ENCODE results near the gene ANKRD22. TPM values are rescaled to one million over a fixed set of nuclear protein-coding genes. Genes with fewer than 3 reads are reported as not detected.

ANKRD22 gene
- total RNA-seq, 1 experiment from 2014 or later: 4.9 TPM

GRCh38 chr10:88805924-88806323, 45.7 kb downstream of the ANKRD22 start:
- intact Hi-C loops (cut with micrococcal nuclease; ENCODE audit: unreplicated experiment): no loop called here
- no peak overlapping the region for H3K4me3 ChIP-seq
- DNase-seq: no peak
- H3K9me3 ChIP-seq (ENCODE audit: insufficient read depth, low read depth): no peaks in the 10 kb centered on the region
- POLR2A ChIA-PET (ENCODE audit: unreplicated experiment): no interaction called here
- H3K27ac ChIP-seq: no peak overlapping the region
- no peaks in the 10 kb centered on the region for H3K79me2 ChIP-seq (ENCODE audit: low read depth)
- TF ChIP-seq CTCF (conservative IDR thresholded peaks at IDR 0.05) (no peak), EZH2 (IDR thresholded peaks at IDR 0.05; ENCODE audit: low read depth) (no peak)
- no peaks in the 10 kb centered on the region for H3K27me3 ChIP-seq (ENCODE audit: insufficient read depth, low read depth)
- no peak overlapping the region for H2AFZ ChIP-seq
- peaks cover 9% of the 10 kb centered on the region; the same call in 1 of the 2 replicates for H3K4me1 ChIP-seq (replicated peaks; ENCODE audit: insufficient read depth)
- H3K36me3 ChIP-seq (ENCODE audit: low read depth): no peaks in the 10 kb centered on the region
- CTCF ChIA-PET: no interaction called here
- no peaks in the 10 kb centered on the region for H4K20me1 ChIP-seq (ENCODE audit: insufficient read depth)
- no peaks in the 10 kb centered on the region for H3F3A ChIP-seq (ENCODE audit: insufficient read depth, low read depth)
- no peaks in the 10 kb centered on the region for H3K9me2 ChIP-seq (ENCODE audit: insufficient read depth)
- no peak overlapping the region for H3K4me2 ChIP-seq
- no TSS peak for BruUV-seq (replicated peaks)

- TF ChIP-seq CTCF (conservative IDR thresholded peaks at IDR 0.05): no peak
- no peak for TF ChIP-seq EZH2 (IDR thresholded peaks at IDR 0.05; ENCODE audit: low read depth)
- CTCF ChIA-PET: interaction anchor here (0.5 kb wide), 1 partner anchor 115 kb away, joined by 4 read pairs; no protein-coding TSS in a partner anchor
Measured at GRCh38 chr10:88805361-88805760, 46.3 kb downstream of the ANKRD22 start.

GRCh38 chr10:88804083-88804812, 47.4 kb downstream of the ANKRD22 start:
- Histone ChIP-seq H4K20me1 (ENCODE audit: insufficient read depth) (no peaks in the 10 kb centered on the region), H3K9me3 (ENCODE audit: insufficient read depth, low read depth) (no peaks in the 10 kb centered on the region), H3K36me3 (ENCODE audit: low read depth) (no peaks in the 10 kb centered on the region), H3K4me1 (replicated peaks; ENCODE audit: insufficient read depth) (0 out of 2 replicates have a peak, but pooled peaks cover 9% of the 10 kb centered on the region), H3K4me3 (no peak overlapping the region), H3K9me2 (ENCODE audit: insufficient read depth) (no peaks in the 10 kb centered on the region), H3K4me2 (no peak overlapping the region), H2AFZ (no peak overlapping the region), H3K27ac (no peak overlapping the region), H3K79me2 (ENCODE audit: low read depth) (no peaks in the 10 kb centered on the region), H3K27me3 (ENCODE audit: insufficient read depth, low read depth) (no peaks in the 10 kb centered on the region), H3F3A (ENCODE audit: insufficient read depth, low read depth) (no peaks in the 10 kb centered on the region)
- DNase-seq: no peak
- ChIA-PET CTCF (no interaction called here), POLR2A (ENCODE audit: unreplicated experiment) (no interaction called here)
- BruUV-seq (replicated peaks): no TSS peak
- no peak for TF ChIP-seq CTCF (conservative IDR thresholded peaks at IDR 0.05)
- TF ChIP-seq EZH2 (IDR thresholded peaks at IDR 0.05; ENCODE audit: low read depth): no peak
- intact Hi-C loops (cut with micrococcal nuclease; ENCODE audit: unreplicated experiment): no loop called here

More at GRCh38 chr10:88805361-88805760, 46.3 kb downstream of the ANKRD22 start:
- Histone ChIP-seq H3K9me3 (ENCODE audit: insufficient read depth, low read depth) (no peaks in the 10 kb centered on the region), H3F3A (ENCODE audit: insufficient read depth, low read depth) (no peaks in the 10 kb centered on the region), H3K79me2 (ENCODE audit: low read depth) (no peaks in the 10 kb centered on the region), H3K4me1 (replicated peaks; ENCODE audit: insufficient read depth) (peaks cover 9% of the 10 kb centered on the region; the same call in 1 of the 2 replicates), H3K36me3 (ENCODE audit: low read depth) (no peaks in the 10 kb centered on the region), H3K27me3 (ENCODE audit: insufficient read depth, low read depth) (no peaks in the 10 kb centered on the region), H2AFZ (no peak overlapping the region), H3K9me2 (ENCODE audit: insufficient read depth) (no peaks in the 10 kb centered on the region), H3K4me3 (no peak overlapping the region), H3K4me2 (no peak overlapping the region), H4K20me1 (ENCODE audit: insufficient read depth) (no peaks in the 10 kb centered on the region), H3K27ac (no peak overlapping the region)
- no peak for DNase-seq
- BruUV-seq (replicated peaks): no TSS peak
- POLR2A ChIA-PET (ENCODE audit: unreplicated experiment): no interaction called here
- intact Hi-C loops (cut with micrococcal nuclease; ENCODE audit: unreplicated experiment): no loop called here

Data from PC-9 (cell line).